ENCODE measurements around the gene MVK. TPM values are rescaled to one million over a fixed set of nuclear protein-coding genes. Genes with fewer than 3 reads are reported as not detected.

The MVK gene
- total RNA-seq, 1 donor from 2014 or later: 53.1 TPM

DNA sequence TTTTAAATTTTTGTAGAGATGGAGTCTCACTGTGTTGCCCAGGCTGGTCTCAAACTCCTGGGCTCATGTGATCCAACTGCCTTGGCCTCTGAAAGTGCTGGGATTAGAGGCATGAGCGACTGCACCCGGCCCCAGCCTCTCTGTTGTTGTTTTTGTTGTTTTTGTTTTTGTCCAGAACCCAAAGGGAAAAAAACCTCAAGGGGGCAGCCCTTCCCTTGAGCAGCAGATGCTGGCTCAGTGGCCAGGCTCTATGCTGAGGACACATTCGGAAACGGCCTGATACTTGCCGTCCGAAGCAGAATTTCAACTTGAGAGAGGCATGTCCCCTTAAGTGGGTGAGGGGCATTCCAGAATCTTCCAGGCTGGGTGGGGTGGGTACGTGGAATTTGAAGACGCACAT is 6.7 kb downstream of the MVK start:
- Histone ChIP-seq H3K27ac (no peak overlapping the region), H3K27me3 (no peaks in the 10 kb centered on the region), H3K36me3 (peaks cover 48 to 63% of the 10 kb centered on the region in 2 donors), H3K4me1 (no peaks in the 10 kb centered on the region), H3K4me3 (no peak overlapping the region), H3K9me3 (no peaks in the 10 kb centered on the region)
- intact Hi-C loops (cut with DNase I): no loop called here
- no peak for DNase-seq (ENCODE audit: low spot score in 2 of 2)
- TF ChIP-seq, protein P1, sequence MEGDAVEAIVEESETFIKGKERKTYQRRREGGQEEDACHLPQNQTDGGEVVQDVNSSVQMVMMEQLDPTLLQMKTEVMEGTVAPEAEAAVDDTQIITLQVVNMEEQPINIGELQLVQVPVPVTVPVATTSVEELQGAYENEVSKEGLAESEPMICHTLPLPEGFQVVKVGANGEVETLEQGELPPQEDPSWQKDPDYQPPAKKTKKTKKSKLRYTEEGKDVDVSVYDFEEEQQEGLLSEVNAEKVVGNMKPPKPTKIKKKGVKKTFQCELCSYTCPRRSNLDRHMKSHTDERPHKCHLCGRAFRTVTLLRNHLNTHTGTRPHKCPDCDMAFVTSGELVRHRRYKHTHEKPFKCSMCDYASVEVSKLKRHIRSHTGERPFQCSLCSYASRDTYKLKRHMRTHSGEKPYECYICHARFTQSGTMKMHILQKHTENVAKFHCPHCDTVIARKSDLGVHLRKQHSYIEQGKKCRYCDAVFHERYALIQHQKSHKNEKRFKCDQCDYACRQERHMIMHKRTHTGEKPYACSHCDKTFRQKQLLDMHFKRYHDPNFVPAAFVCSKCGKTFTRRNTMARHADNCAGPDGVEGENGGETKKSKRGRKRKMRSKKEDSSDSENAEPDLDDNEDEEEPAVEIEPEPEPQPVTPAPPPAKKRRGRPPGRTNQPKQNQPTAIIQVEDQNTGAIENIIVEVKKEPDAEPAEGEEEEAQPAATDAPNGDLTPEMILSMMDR (IDR thresholded peaks at IDR 0.05): no peak

GRCh38 chr12:109580684-109581333 is 7.2 kb downstream of the MVK start:
- H3K27me3 ChIP-seq: no peaks in the 10 kb centered on the region
- no peaks in the 10 kb centered on the region for H3K4me1 ChIP-seq
- no peak for DNase-seq (ENCODE audit: low spot score in 2 of 2)
- intact Hi-C loops (cut with DNase I): no loop called here
- H3K36me3 ChIP-seq: peaks cover 50 to 63% of the 10 kb centered on the region in 2 donors
- H3K9me3 ChIP-seq: no peaks in the 10 kb centered on the region
- no peak overlapping the region for H3K4me3 ChIP-seq
- no peak overlapping the region for H3K27ac ChIP-seq
- TF ChIP-seq, protein P1 (IDR thresholded peaks at IDR 0.05): no peak

GRCh38 chr12:109581334-109581691 is 7.7 kb downstream of the MVK start:
- peaks cover 50 to 63% of the 10 kb centered on the region in 2 donors for H3K36me3 ChIP-seq
- no peaks in the 10 kb centered on the region for H3K27me3 ChIP-seq
- TF ChIP-seq, protein P1 (IDR thresholded peaks at IDR 0.05): no peak
- intact Hi-C loops (cut with DNase I): no loop called here
- H3K9me3 ChIP-seq: no peaks in the 10 kb centered on the region
- H3K4me3 ChIP-seq: no peak overlapping the region
- no peak for DNase-seq (ENCODE audit: low spot score in 2 of 2)
- no peaks in the 10 kb centered on the region for H3K4me1 ChIP-seq
- H3K27ac ChIP-seq: no peak overlapping the region

- no peaks in the 10 kb centered on the region for H3K27me3 ChIP-seq
- intact Hi-C loops (cut with DNase I): no loop called here
- no peaks in the 10 kb centered on the region for H3K9me3 ChIP-seq
- H3K4me1 ChIP-seq: no peaks in the 10 kb centered on the region
- H3K4me3 ChIP-seq: no peak overlapping the region
- no peak for DNase-seq (ENCODE audit: low spot score in 2 of 2)
- TF ChIP-seq, protein P1 (IDR thresholded peaks at IDR 0.05): no peak
- H3K27ac ChIP-seq: no peak overlapping the region
- H3K36me3 ChIP-seq: peaks cover 48 to 68% of the 10 kb centered on the region in 2 donors
Observed at GRCh38 chr12:109581856-109582255, 8.3 kb downstream of the MVK start.

DNA sequence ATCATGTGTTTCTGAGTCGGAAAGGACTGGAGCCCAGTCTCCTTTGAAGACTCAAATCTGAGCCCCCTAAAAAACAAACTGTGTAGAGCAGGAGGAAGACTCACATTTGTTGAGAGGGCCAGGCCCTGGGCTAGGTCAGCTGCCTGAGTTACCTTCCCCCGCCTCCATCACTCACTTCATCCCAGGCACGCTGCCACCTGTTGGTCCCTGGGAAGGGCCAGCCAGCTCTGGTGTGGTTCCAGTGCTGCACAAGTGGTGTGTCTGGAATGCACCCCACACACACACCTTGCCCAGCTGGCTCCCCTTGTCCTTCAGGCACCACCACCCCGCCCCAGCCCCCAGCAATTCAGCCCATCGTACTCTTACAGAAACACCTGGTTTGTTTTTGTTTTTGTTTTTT is 9.0 kb downstream of the MVK start:
- Histone ChIP-seq H3K4me3 (no peak overlapping the region), H3K9me3 (no peaks in the 10 kb centered on the region), H3K27me3 (no peaks in the 10 kb centered on the region), H3K27ac (no peak overlapping the region), H3K4me1 (no peaks in the 10 kb centered on the region), H3K36me3 (peaks cover 47 to 70% of the 10 kb centered on the region in 2 donors)
- intact Hi-C loops (cut with DNase I): no loop called here
- no peak for DNase-seq (ENCODE audit: low spot score in 2 of 2)
- TF ChIP-seq, protein P1 (IDR thresholded peaks at IDR 0.05): no peak

GRCh38 chr12:109583733-109584132 is 10.1 kb downstream of the MVK start:
- H3K27me3 ChIP-seq: no peaks in the 10 kb centered on the region
- TF ChIP-seq, protein P1 (IDR thresholded peaks at IDR 0.05): no peak
- DNase-seq (ENCODE audit: low spot score in 2 of 2): no peak
- H3K27ac ChIP-seq: no peak overlapping the region
- no peak overlapping the region for H3K4me3 ChIP-seq
- H3K36me3 ChIP-seq: peaks cover 41 to 66% of the 10 kb centered on the region in 2 donors
- intact Hi-C loops (cut with DNase I): no loop called here
- H3K9me3 ChIP-seq: no peaks in the 10 kb centered on the region
- H3K4me1 ChIP-seq: no peaks in the 10 kb centered on the region

Measured in ascending aorta (tissue), 2 donors.